HG03066 (cell line): ENCODE data around the gene SCYGR1.
A peak's percentile ranks its signal among the peaks of the same experiment; 100 is the strongest.
"Not testable (repeated sequence)": the region's sequence is repeated elsewhere in the genome, so short reads cannot be mapped to it uniquely, and the experiment has no call there.

ENCODE experiments used
- ATAC-seq: cut with Tn5 transposase; IDR thresholded peaks from one replicate; pipeline ENCODE4 v1.9.1; 2021; ENCODE audit warnings: low read depth; ENCODE audit not compliant: unreplicated experiment

SCYGR1 gene, protein sequence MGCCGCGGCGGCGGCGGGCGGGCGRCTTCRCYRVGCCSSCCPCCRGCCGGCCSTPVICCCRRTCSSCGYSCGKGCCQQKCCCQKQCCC

DNA sequence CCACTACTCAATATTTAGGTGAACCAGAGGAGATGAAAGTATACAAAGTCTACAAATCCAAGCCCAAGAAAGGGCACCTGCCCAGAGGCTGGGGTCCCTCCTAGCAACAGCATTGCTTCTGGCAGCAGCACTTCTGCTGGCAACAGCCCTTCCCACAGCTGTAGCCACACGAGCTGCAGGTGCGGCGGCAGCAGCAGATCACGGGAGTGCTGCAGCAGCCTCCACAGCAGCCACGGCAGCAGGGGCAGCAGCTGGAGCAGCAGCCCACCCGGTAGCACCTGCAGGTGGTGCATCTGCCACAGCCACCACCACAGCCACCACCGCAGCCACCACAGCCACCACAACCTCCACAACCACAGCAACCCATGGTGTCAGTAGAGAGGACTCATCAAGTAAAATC is at the start of gene SCYGR1:
TSS of gene SCYGR1 (minus strand) at position 367 of the 400 bp plus-strand sequence. CDS start at position 367, 0 bp downstream.
- ATAC-seq = not testable (repeated sequence)

- ATAC-seq = no peak
These were observed 48.9 kb upstream of the SCYGR1 start for GRCh38 chr2:227436436-227437174.

DNA sequence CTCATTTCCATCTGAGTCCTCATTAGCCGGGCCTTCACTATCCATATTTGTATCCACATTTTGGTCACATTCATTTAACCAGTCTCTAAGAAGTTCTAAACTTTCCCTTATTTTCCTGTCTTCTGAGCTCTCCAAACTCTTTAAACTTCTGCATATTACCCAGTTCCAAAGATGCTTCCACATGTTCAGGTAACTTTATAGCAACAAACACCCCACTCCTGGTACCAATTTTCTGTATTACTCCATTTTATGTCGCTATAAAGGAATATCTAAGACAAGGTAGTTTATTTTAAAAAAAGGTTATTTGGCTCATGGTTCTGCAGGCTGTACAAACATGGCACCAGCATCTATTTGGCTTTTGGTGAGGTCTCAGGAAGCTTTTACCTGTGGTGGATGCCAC is 45.4 kb upstream of the SCYGR1 start:
- ATAC-seq = no peak

DNA sequence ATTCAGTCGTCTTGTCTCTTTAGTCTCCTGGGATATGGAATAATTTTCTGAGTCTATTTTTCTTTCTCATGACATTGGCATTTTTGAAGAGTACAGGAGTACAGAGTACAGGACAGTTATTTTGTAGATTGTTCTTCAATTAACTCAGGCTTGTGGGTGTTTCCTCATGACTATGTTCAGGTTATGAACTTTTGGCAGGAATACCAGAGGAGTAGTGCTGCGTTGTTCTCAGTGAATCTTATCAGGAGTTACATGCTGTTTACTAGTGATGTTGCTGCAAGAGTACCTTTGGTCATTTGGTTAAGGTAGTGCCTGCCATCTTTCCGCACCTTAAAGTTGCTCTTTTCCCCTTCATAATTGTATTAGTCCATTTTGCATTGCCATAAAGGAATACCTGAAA is 42.9 kb upstream of the SCYGR1 start:
- no peak for ATAC-seq

DNA sequence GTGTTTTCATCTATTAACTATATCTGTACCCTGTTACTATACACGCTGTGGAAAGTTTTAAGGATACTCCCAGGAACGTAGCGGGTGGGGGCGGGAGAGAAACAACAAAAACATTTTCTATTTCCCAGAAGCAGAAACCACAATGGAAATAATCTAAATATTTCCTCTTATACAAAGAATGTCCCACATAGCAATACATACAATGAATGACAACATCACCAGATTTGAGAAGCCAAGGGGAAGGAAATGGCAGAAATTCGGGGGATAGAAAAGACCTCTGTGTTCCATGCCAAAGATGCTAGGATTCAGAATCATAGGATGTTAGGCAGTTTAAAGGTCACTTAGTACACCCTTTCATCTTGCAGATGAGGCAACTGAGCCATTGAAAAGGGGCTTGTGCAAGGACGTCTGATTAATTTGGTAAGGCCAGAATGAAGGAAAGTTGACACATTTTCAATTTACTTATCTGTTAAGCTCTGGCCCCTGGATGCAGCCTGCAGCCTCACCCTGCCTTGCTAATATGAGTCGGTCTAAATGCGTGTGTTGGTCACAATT is 41.1 kb upstream of the SCYGR1 start:
- no peak for ATAC-seq

GRCh38 chr2:227423656-227424499 is 36.1 kb upstream of the SCYGR1 start:
- ATAC-seq = no peak

DNA sequence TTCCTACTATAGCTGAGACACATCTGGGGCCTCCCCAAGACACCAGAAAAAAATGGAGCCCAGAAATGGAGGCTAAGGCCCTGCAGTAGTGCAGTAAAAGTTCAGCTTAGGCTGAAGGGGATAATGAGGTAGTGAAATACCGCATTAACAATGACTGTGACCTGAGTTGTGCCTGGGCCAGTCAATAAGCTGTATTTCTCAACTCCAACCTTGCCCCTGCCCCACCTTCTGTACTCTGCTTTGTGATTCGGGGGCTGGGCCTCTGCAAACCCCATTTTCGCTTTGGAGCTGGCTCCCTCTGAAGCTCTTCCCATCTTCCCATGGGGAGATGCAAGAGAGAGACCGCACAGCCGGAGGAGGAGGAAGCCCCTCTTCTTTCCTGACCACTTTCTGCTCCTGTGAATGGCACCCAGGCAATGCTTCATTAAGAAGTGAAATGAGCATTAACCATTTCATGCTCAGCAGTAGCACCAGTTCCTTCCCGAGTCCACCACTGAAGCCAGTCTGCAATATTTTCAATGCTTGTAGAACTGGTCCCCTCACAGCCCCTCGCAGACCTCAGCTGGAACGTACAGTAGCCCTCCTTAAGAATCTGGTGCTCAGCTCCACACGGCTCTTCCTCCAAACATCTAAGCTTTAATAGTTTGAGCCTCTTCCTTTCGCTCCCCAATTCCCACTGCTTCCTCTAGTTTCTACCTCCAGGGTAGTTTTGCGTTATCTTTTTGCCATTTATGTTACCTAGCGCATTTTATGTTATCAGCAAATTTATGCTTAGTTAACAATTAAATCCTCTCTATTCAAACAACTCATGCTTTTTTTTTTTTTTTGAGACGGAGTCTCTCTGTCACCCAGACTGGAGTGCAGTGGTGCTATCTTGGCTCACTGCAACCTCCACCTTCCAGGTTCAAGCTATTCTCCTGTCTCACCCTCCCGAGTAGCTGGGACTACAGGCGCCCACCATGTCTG is 32.6 kb upstream of the SCYGR1 start:
- no peak for ATAC-seq

DNA sequence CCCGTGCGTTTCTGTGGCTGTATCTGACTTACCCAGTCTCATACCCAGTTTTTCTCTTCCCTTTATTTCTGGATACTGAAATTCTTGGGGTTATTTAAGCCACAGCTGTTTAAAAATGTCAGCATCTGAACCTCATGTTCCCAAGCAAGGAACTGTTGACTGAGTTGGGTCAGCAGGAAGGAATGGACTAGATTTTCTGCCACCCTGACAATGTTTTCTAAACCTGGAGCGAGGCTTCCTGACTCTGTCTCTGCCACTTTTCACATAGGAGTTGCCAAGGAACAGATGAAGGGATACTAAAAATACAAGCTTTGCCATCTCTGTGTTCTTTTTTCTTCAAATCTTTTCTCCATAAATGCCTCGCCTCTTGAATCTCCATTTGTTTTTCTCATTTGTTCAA is 29.0 kb upstream of the SCYGR1 start:
- ATAC-seq = no peak

GRCh38 chr2:227415538-227416424 is 28.0 kb upstream of the SCYGR1 start:
- ATAC-seq = no peak

DNA sequence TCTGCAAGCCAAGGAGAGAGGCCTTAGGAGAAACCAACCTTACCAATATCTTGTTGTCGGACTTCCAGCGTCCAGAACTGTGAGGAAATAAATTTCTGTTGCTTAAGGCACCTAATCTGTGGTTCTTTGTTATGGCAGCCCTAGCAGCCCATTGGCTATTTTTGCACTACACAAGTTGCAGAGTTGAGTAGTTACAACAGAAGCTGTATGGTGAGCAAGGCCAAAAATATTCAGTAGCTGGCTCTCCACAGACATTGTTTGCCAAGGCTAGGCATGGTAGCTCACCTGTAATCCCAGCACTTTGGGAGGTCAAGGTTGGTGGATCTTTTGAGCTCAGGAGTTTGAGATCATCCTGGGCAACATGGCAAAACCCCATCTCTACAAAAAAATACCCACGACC is 27.1 kb upstream of the SCYGR1 start:
- no peak for ATAC-seq

DNA sequence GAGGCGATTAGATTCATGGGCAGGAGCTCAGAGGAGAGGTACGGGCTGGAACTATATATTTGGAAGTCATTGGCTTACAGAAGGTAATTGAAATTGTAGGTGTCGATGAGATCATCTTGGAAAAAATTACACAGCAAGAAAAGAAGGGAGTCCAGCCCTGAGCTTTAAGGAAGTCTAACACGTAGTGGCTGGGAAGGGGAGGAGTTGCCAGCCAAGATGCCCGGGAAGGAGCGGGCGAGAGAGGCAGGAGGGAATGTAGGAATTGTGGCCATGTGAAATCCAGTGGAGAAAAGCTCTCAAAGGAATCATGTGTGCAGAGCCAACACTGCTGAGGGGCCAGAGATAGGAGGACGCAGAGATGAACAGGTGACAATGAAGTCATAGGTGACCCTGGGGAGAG is 25.6 kb upstream of the SCYGR1 start:
- ATAC-seq = no peak

GRCh38 chr2:227412877-227413276 is 25.1 kb upstream of the SCYGR1 start:
- no peak for ATAC-seq

DNA sequence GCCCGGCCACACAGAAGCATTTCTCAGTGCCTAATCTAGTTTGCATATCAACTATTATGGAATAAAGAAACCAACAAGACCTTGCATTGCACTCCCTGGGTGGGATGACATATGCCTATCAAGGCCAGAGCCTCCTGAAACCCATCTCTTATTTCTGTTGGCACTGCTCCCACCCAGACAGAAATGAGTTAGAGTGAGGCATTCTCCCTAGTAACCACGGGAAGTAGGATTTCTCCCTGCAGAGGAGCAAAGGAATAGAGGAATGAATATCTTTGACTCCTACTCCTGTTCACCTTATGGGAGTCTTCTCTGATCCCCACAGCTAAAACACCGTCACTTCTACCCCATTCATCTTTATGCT is 24.2 kb upstream of the SCYGR1 start:
- ATAC-seq = no peak

DNA sequence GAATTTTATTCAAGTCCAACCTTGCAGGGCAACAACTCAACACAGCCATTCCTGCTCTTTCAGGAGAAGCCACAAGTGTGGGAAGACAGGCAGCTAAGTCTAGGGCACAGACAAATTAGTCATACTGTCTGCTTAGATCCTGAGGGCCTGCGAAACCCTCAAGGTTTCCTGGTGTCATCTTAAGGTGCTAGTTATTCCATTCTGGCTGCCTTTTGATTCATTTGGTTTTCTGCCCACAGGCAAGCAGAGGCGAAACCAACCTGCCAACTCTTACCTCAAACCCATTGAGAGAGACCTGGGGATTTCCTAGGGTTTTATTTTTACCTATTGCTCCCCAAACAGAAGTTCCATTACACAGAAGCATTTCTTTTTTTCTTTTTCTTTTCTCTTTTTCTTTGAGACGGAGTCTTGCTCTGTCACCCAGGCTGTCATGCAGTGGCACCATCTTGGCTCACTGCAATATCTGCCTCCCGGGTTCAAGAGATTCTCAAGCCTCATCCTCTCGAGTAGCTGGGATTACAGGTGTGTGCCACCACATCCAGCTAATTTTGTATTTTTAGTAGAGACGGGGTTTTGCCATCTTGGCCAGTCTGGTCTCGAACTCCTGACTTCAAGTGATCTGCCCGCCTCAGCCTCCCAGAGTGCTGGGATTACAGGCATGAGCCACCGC is 23.7 kb upstream of the SCYGR1 start:
- ATAC-seq = peak; percentile 63

GRCh38 chr2:227410191-227410590 is 22.4 kb upstream of the SCYGR1 start:
- ATAC-seq = no peak

DNA sequence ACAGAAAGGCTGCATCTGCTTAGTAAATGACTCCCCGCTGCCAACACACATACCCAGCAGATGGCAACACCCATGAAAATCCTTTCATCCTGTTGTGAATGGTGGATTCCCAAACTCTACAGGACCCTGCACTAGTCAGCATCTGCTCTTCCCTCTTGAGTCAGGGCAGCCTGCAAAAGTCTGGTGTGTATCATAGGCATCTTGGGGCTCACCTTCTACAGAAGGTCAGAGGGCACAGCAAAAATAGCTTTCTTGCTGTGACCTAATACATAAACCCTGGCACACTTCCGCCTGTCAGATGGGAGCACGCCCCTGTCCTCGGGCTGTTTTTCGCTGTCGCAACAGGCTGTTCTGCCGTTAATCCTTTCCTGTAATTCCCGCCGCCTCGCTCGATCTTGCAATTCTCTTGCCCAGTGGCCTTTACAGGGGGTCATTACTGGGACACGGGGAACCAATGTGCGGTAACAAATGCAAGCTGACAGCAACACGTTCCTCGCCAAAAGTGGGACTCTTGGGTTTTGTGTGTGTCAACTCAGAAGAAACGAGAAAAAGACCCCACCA is 19.9 kb upstream of the SCYGR1 start:
- no peak for ATAC-seq

DNA sequence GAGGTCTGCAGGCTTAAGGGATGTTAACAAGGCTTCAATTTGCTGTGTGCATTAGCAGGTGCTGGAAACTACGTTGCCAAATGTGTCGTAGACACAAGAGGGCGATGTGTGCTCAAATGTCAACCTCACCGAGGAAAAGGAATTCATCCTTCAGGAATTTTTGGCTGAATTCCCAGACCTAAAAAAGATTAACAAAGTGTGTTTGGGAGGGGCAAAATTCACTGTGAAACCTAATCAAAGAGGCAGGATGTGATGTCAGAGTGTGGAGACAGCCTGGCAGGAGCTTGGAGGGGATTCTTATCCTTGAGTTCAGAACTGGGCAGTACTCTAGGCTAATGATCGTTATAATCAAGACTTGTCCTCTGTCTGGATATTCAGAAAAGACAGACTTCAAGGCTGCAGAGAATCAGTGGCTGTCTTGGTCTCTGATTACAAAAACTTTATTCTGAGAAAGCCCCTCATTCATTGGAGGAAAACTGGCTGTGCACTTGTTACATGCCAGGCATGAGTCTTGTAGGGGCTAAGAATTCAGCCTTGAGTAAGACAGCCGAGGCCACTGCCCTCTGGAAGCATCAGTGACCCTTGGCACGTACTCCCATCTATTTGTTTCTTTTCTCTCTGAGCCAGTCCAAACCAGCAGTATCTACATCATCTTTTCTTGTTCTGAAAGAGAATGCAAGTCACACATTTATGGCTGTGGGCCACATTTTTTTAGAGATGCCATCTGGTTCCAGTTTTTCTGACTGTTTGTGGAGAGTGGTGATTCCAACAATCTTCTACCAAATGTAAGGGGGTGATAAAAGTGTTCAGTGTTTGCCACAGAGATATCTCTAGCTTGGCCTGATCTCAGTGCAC is 18.7 kb upstream of the SCYGR1 start:
- ATAC-seq = peak; percentile 66
